Stimulated activated naive CD4-positive, alpha-beta T cell treated with Interleukin-2 at 50 U/mL for 16 hours (primary cell): ENCODE data around the gene SNX12.

Experiments
- DNase-seq: peaks from one replicate; lab custom pipeline; 2025; lab: John Stamatoyannopoulos, UW

Gene SNX12

GRCh38 chrX:71068044-71068918 lies at the start of gene SNX12:
Gene SNX12, minus strand, starts transcription at chrX:71068334. Its CDS starts 28 bp downstream, at chrX:71068306.
- peak; percentile 85 for DNase-seq

GRCh38 chrX:71117358-71117757 lies 49.2 kb upstream of the SNX12 start:
- DNase-seq = no peak

- DNase-seq = no peak
These were observed 43.8 kb upstream of the SNX12 start for GRCh38 chrX:71111921-71112431.

- DNase-seq = peak; percentile 73
These were observed 43.2 kb upstream of the SNX12 start, which contains the start of gene IL2RG for GRCh38 chrX:71111141-71111843. Gene IL2RG, minus strand, starts transcription at chrX:71111577. Its CDS starts 38 bp downstream, at chrX:71111539.

GRCh38 chrX:71109051-71109450 lies 40.9 kb upstream of the SNX12 start:
- DNase-seq = no peak

GRCh38 chrX:71107762-71108360 lies 39.7 kb upstream of the SNX12 start:
- DNase-seq = peak; percentile 16

GRCh38 chrX:71107245-71107644 lies 39.1 kb upstream of the SNX12 start:
- no peak for DNase-seq

GRCh38 chrX:71106427-71106826 lies 38.3 kb upstream of the SNX12 start, which contains the start of gene CXorf65:
Gene CXorf65, minus strand, starts transcription at chrX:71106740. Its CDS starts 184 bp downstream, at chrX:71106556.
- DNase-seq = no peak

GRCh38 chrX:71105628-71106027 lies 37.5 kb upstream of the SNX12 start:
- no peak for DNase-seq

GRCh38 chrX:71103110-71103983 lies 35.2 kb upstream of the SNX12 start:
- DNase-seq = peak; percentile 30

- no peak for DNase-seq
These were observed 34.2 kb upstream of the SNX12 start for GRCh38 chrX:71102292-71102691.

- DNase-seq = no peak
These were observed 32.7 kb upstream of the SNX12 start for GRCh38 chrX:71100581-71101505.

- no peak for DNase-seq
These were observed 31.6 kb upstream of the SNX12 start for GRCh38 chrX:71099736-71100135.

- no peak for DNase-seq
These were observed 30.9 kb upstream of the SNX12 start for GRCh38 chrX:71098951-71099506.

- peak; percentile 69 for DNase-seq
These were observed 30.2 kb upstream of the SNX12 start for GRCh38 chrX:71098302-71098701.

- no peak for DNase-seq
These were observed 28.6 kb upstream of the SNX12 start for GRCh38 chrX:71096760-71097032.

GRCh38 chrX:71095981-71096759 lies 28.0 kb upstream of the SNX12 start:
- DNase-seq = no peak

GRCh38 chrX:71095555-71095980 lies 27.4 kb upstream of the SNX12 start, which contains the start of gene FOXO4:
Gene FOXO4, plus strand, starts transcription at chrX:71095851. Its CDS starts 678 bp downstream, at chrX:71096529.
- peak; percentile 85 for DNase-seq

GRCh38 chrX:71095033-71095432 lies 26.9 kb upstream of the SNX12 start:
- no peak for DNase-seq
